Inflammatory macrophage treated with lipopolysaccharide for 1 hour (primary cell): Measurements from ENCODE around the gene XRCC5.
A peak's percentile ranks its signal among the peaks of the same experiment; 100 is the strongest.
"Not testable (repeated sequence)": the region's sequence is repeated elsewhere in the genome, so short reads cannot be mapped to it uniquely, and the experiment has no call there.

ENCODE experiments used
- DNase-seq, 2 donors: peaks; one replicate each; pipeline ENCODE4 v3.0.0-alpha.2; 2020 to 2022

The XRCC5 gene

GRCh38 chr2:216119986-216120385 lies 10.8 kb downstream of the XRCC5 start:
- no peak for DNase-seq

- DNase-seq, result no peak
These were observed 12.1 kb downstream of the XRCC5 start for GRCh38 chr2:216121255-216121654.

GRCh38 chr2:216126943-216127342 lies 17.8 kb downstream of the XRCC5 start:
- DNase-seq, result no peak

- no peak for DNase-seq
These were observed 21.3 kb downstream of the XRCC5 start for GRCh38 chr2:216130346-216130971.

- DNase-seq, result peak in 1 of 2 donors; percentile 40
These were observed 22.2 kb downstream of the XRCC5 start for GRCh38 chr2:216131175-216131926.

- no peak for DNase-seq
These were observed 23.4 kb downstream of the XRCC5 start for GRCh38 chr2:216132585-216132984.

GRCh38 chr2:216133397-216133796 lies 24.2 kb downstream of the XRCC5 start:
- peak; percentile 29 to 61 for DNase-seq

- no peak for DNase-seq
These were observed 25.9 kb downstream of the XRCC5 start for GRCh38 chr2:216134958-216135541.

- no peak for DNase-seq
These were observed 30.7 kb downstream of the XRCC5 start for GRCh38 chr2:216139884-216140283.

GRCh38 chr2:216141516-216141915 lies 32.4 kb downstream of the XRCC5 start:
- DNase-seq, result not testable (repeated sequence)

GRCh38 chr2:216142540-216142939 lies 33.4 kb downstream of the XRCC5 start:
- DNase-seq, result no peak

- DNase-seq, result no peak
These were observed 35.2 kb downstream of the XRCC5 start for GRCh38 chr2:216144372-216144771.

- no peak for DNase-seq
These were observed 35.7 kb downstream of the XRCC5 start for GRCh38 chr2:216144857-216145256.

GRCh38 chr2:216146573-216146972 lies 37.4 kb downstream of the XRCC5 start:
- no peak for DNase-seq

- DNase-seq, result no peak
These were observed 38.3 kb downstream of the XRCC5 start for GRCh38 chr2:216147172-216148131.

GRCh38 chr2:216148983-216149382 lies 39.8 kb downstream of the XRCC5 start:
- no peak for DNase-seq

GRCh38 chr2:216149741-216150140 lies 40.6 kb downstream of the XRCC5 start:
- no peak for DNase-seq

GRCh38 chr2:216151313-216152025 lies 42.3 kb downstream of the XRCC5 start:
- no peak for DNase-seq

- DNase-seq, result no peak
These were observed 46.8 kb downstream of the XRCC5 start for GRCh38 chr2:216155954-216156353.

- DNase-seq, result no peak
These were observed 47.7 kb downstream of the XRCC5 start for GRCh38 chr2:216156822-216157221.

- DNase-seq, result no peak
These were observed 50.0 kb downstream of the XRCC5 start for GRCh38 chr2:216159144-216159543.

GRCh38 chr2:216159646-216160045 lies 50.5 kb downstream of the XRCC5 start:
- no peak for DNase-seq
